Esophagus squamous epithelium (tissue), 5 donors: ENCODE measurements around the gene SLC26A4. TPM values are rescaled to one million over a fixed set of nuclear protein-coding genes. Genes with fewer than 3 reads are reported as not detected.

ENCODE experiments used
- DNase-seq: peaks from one replicate; lab custom pipeline; 2025; lab: John Stamatoyannopoulos, UW
- H3K27ac ChIP-seq, 4 donors: fragments of 200-600 bp; sonication (generic); one replicate each; pipeline ENCODE4 v1.5.1; 2016 to 2019; ENCODE audit warnings: mild to moderate bottlenecking in 1 of 4
- H3K27me3 ChIP-seq, 4 donors: fragments of 200-600 bp; sonication (generic); 1 replicate in 3 of 4; 2 replicates in 1 of 4; pipeline versions ENCODE4 v1.5.1 to v1.6.0; 2017 to 2021; ENCODE audit warnings: antibody characterized with exemption in 1 of 4
- H3K36me3 ChIP-seq, 3 donors: fragments of 200-600 bp; sonication (generic); one replicate each; pipeline ENCODE4 v1.5.1; 2016 to 2019
- H3K4me1 ChIP-seq, 3 donors: fragments of 200-600 bp; sonication (generic); one replicate each; pipeline ENCODE4 v1.5.1; 2017 to 2019
- H3K4me3 ChIP-seq, 4 donors: fragments of 200-600 bp; sonication (generic); 1 replicate in 3 of 4; 2 replicates in 1 of 4; pipeline ENCODE4 v1.5.1; 2016 to 2019; ENCODE audit warnings: mild to moderate bottlenecking in 2 of 4, moderate library complexity in 1 of 4
- H3K9me3 ChIP-seq, 3 donors: fragments of 200-600 bp; sonication (generic); one replicate each; pipeline ENCODE4 v1.5.1; 2016 to 2019
- POLR2A ChIP-seq, 4 donors: fragments of 450-650 bp; IDR thresholded peaks; one replicate each; pipeline ENCODE4 v1.6.1; 2017; ENCODE audit warnings: antibody characterized with exemption in 4 of 4, mild to moderate bottlenecking in 4 of 4, moderate library complexity in 3 of 4
- WGBS, 2 donors: methylation state at CpG; one replicate each; pipeline ENCODE4 v1.1.5; 2018; 5-methylcytosine and 5-hydroxymethylcytosine counted together
- intact Hi-C: fragments of 100-400 bp; cut with DNase I; formaldehyde crosslinking; loops from one replicate; pipeline ENCODE4 v1.15.0; 2022
- total RNA-seq, 4 donors: library from RNA; depleted of rRNA; stranded (reverse); fragments of >200 nt; gene quantifications; one replicate each; pipeline ENCODE4 v1.1.0, GENCODE V29; 2016
- TF ChIP-seq, protein P1 (sequence below), 6 experiments: fragments of 450-650 bp in 4 of 6; fragments of 200-600 bp in 2 of 6; sonication (generic) in 2 of 6; IDR thresholded peaks; one replicate each; pipeline ENCODE4 v1.5.1; 2016 to 2019; ENCODE audit warnings: antibody characterized with exemption in 6 of 6, mild to moderate bottlenecking in 4 of 6, moderate library complexity in 4 of 6
- donor health status: DM: yes; HTN: yes; CAD: no.

SLC26A4 gene
- total RNA-seq, 4 donors from 2014 or later, result 0.13 to 1.2 (median 0.19) TPM

DNA sequence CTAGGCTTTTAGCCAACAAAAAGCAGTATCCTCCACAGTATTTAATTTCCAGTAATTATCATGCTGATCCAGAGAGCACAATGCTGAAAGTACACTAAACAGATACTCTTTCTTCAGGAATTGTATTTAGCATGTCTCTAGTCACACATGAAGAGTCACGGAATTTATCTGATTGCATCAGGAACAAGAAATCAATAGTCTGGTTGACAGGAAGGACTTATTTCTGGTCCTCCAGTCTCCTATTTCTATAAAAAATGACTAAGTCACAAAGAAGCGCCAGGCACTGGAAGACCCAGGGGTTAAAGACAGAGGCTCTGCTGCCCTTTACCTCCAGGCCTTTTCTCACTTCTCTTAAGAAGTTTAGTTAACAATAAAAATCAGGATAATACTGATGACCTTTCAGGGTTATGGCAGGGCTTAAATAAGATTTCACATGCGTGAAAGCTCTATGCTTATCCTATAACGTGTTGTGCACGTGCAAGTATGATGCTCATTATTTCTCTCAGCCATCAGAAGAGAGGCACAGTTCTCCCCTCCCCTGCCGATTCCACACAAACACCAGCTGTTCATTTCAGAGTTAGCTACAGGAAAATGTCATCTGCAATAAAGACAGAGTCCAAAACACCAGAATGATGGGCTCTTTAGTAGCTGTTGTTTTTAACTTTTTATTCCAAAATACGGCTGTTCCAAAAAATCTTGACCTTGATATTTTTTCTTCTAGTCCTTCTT is 36.9 kb downstream of the SLC26A4 start:
- TF ChIP-seq POLR2A (IDR thresholded peaks at IDR 0.05), result no peak
- TF ChIP-seq, protein P1, sequence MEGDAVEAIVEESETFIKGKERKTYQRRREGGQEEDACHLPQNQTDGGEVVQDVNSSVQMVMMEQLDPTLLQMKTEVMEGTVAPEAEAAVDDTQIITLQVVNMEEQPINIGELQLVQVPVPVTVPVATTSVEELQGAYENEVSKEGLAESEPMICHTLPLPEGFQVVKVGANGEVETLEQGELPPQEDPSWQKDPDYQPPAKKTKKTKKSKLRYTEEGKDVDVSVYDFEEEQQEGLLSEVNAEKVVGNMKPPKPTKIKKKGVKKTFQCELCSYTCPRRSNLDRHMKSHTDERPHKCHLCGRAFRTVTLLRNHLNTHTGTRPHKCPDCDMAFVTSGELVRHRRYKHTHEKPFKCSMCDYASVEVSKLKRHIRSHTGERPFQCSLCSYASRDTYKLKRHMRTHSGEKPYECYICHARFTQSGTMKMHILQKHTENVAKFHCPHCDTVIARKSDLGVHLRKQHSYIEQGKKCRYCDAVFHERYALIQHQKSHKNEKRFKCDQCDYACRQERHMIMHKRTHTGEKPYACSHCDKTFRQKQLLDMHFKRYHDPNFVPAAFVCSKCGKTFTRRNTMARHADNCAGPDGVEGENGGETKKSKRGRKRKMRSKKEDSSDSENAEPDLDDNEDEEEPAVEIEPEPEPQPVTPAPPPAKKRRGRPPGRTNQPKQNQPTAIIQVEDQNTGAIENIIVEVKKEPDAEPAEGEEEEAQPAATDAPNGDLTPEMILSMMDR (IDR thresholded peaks at IDR 0.05), result no peak
- Histone ChIP-seq H3K9me3 (no peaks in the 10 kb centered on the region), H3K27me3 (no peaks in the 10 kb centered on the region), H3K4me1 (no peaks in the 10 kb centered on the region), H3K4me3 (no peak overlapping the region), H3K27ac (no peak overlapping the region), H3K36me3 (no peaks in the 10 kb centered on the region)
- 67 to 79% methylated on average over 7 of the region's 7 CpGs for WGBS, 2 donors
- intact Hi-C loops, result no loop called here
- no peak for DNase-seq

DNA sequence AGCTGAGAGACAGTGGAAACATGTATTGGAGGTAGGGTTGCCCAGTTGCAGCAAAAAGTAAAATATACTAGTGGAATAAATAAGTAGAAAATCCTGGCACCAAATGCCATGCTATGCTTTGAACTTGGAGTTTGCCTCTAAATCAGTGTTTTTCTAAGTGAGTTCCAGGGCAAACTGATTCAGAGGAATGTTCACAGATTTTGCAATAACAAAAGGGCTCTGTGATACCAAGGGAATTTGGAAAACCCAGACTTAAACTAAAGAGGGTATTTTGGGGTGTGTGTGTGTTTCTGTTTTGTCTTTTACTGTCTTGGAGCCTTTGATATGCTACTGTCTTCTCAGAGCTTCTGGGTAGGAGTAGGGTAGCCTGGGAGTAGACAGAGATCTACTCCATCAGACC is 39.9 kb downstream of the SLC26A4 start:
- Histone ChIP-seq H3K36me3 (no peaks in the 10 kb centered on the region), H3K27me3 (no peaks in the 10 kb centered on the region), H3K4me1 (no peaks in the 10 kb centered on the region), H3K9me3 (no peaks in the 10 kb centered on the region), H3K27ac (no peak overlapping the region), H3K4me3 (no peak overlapping the region)
- intact Hi-C loops, result no loop called here
- no peak for DNase-seq
- TF ChIP-seq, protein P1 (IDR thresholded peaks at IDR 0.05), result no peak
- TF ChIP-seq POLR2A (IDR thresholded peaks at IDR 0.05), result no peak

DNA sequence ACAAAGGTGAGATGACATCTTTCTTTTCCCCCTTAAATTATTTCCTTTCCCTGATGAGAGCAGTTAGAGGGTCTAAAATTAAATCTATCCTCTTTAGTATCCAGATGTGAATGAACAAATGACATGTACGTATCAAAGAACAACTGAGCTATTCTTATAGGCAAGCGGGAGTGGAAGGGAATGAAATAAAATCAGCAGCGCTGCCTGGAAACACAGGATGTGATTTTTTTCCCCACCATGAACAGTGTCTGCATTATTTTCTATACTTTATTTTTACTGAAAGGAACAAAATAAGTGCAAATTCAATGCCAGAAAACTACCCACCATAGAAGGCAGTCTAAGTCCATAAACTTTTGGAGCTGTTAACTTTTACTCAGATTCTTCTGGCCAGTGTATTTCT is 40.6 kb downstream of the SLC26A4 start:
- H3K27me3 ChIP-seq, result no peaks in the 10 kb centered on the region
- H3K36me3 ChIP-seq, result no peaks in the 10 kb centered on the region
- no peak overlapping the region for H3K27ac ChIP-seq
- H3K4me3 ChIP-seq, result no peak overlapping the region
- no peak for TF ChIP-seq POLR2A (IDR thresholded peaks at IDR 0.05)
- TF ChIP-seq, protein P1 (IDR thresholded peaks at IDR 0.05), result no peak
- no peak for DNase-seq
- no peaks in the 10 kb centered on the region for H3K4me1 ChIP-seq
- 87 to 88% methylated on average over 3 of the region's 3 CpGs for WGBS, 2 donors
- H3K9me3 ChIP-seq, result no peaks in the 10 kb centered on the region
- intact Hi-C loops, result no loop called here

DNA sequence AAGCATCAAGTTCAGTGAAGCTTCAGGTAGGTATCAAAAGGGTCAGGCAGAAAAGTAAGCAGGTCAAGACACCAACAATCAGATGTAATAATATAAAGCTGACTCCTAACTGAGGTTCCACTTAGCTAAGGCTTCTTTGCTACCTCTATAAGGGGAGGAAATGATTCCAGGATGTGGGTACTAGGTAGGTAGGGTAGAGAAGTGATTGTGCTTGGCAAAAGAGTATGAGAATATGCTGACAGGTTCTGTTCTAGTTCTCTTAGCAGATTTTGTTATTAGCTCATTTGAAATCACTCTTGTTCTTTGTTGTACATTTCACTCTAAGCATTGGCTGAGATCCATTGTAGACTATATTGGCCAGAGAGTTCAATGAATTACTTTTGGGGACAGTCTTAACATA is 42.6 kb downstream of the SLC26A4 start:
- Histone ChIP-seq H3K27me3 (no peaks in the 10 kb centered on the region), H3K27ac (no peak overlapping the region), H3K4me3 (no peak overlapping the region), H3K4me1 (no peaks in the 10 kb centered on the region), H3K36me3 (no peaks in the 10 kb centered on the region), H3K9me3 (no peaks in the 10 kb centered on the region)
- TF ChIP-seq, protein P1 (IDR thresholded peaks at IDR 0.05), result no peak
- TF ChIP-seq POLR2A (IDR thresholded peaks at IDR 0.05), result no peak
- no peak for DNase-seq
- intact Hi-C loops, result no loop called here

DNA sequence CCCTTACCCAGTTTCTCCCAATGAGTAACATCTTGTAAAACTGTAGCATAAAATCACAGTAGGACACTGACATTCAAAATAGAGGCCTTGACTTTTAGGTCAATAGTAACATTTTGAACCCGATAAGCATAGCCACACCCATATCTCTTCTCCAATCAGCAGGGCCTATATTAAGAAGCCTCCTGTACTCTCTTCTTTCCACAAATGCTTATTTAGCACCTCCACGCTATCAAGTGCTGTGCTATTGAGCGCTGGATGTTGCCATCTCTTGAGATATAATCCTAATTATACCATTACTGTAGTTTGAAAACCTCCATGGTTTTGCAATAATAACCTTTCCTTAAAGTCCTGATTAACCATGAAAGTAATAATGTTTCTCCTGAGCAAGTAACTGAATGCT is 43.2 kb downstream of the SLC26A4 start:
- 57 to 92% methylated on average over 3 of the region's 3 CpGs for WGBS, 2 donors
- intact Hi-C loops, result no loop called here
- no peaks in the 10 kb centered on the region for H3K9me3 ChIP-seq
- H3K4me3 ChIP-seq, result no peak overlapping the region
- H3K27me3 ChIP-seq, result no peaks in the 10 kb centered on the region
- H3K27ac ChIP-seq, result no peak overlapping the region
- H3K36me3 ChIP-seq, result no peaks in the 10 kb centered on the region
- no peak for TF ChIP-seq POLR2A (IDR thresholded peaks at IDR 0.05)
- TF ChIP-seq, protein P1 (IDR thresholded peaks at IDR 0.05), result no peak
- no peak for DNase-seq
- no peaks in the 10 kb centered on the region for H3K4me1 ChIP-seq
